ENCODE measurements around the gene SURF2.

The SURF2 gene

DNA sequence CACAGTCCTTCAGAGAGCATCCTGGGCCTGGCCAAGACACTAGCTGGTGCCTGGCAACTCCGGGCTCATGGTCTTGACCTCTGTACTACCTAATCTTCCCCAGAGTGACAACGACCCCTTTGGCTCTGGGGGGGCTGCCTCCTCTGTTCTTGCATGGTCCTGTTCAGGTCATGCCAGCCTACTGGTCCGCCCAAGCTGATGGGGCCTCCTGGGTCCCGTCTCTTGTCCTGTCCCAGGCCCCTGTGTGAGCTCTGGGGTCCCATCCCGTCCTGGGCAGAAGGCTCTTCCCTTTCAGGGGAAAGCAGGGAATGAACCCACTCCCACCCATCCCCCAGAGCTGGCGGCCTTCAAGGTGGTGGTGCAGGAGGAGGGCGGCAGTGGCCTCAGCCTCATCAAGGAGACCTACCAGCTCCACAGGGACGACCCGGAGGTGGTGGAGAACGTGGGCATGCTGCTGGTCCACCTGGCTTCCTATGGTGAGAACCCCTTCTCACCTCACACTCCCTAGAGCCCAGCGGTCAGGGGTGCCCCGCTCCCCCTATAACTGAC, 48.2 kb downstream of the SURF2 start:
- DNase-seq: no peak

DNA sequence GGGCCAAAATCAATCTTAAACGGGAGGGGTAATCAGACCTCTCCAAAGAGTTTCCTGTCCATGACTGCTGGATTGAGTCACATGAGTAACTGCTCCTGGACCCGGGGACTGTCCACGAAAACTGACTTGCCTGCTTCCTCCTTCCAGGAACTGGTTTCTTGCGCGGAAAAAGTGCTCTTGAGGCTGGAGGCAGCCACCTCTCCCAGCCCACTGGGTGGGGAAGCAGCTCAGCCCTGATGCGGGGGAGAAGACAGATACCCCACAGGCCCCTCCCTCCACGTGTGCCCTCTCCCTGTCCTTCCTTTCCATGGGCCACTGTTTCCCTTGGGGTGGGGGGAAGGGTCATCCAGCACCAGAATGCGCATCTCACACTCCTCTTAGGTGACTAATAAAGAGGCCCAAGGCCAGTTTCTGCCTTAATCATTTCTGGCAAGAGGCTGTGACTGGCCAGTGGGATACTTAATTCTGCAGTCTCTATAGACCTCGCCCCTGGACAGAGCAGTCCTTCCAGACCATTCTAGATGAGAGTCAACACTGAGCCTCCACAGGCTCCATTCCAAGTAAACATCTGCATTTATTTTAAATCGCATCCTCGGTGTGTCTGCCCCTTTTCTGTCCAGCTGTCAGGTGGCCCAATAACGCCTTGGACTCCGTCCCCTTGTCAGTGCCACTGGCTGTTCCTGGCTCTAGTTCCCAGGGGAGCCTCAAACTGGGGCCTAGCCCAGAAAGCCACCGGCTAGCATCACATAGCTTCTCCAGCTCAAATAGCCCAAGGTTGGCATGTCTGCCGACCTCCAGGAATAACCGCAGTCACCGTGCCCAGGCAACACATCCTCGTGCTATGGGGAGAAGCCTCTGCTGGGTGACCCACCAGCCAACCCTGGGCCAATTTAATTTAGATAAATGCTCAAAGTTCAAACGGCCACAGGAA, 49.4 kb downstream of the SURF2 start:
- DNase-seq: no peak

DNA sequence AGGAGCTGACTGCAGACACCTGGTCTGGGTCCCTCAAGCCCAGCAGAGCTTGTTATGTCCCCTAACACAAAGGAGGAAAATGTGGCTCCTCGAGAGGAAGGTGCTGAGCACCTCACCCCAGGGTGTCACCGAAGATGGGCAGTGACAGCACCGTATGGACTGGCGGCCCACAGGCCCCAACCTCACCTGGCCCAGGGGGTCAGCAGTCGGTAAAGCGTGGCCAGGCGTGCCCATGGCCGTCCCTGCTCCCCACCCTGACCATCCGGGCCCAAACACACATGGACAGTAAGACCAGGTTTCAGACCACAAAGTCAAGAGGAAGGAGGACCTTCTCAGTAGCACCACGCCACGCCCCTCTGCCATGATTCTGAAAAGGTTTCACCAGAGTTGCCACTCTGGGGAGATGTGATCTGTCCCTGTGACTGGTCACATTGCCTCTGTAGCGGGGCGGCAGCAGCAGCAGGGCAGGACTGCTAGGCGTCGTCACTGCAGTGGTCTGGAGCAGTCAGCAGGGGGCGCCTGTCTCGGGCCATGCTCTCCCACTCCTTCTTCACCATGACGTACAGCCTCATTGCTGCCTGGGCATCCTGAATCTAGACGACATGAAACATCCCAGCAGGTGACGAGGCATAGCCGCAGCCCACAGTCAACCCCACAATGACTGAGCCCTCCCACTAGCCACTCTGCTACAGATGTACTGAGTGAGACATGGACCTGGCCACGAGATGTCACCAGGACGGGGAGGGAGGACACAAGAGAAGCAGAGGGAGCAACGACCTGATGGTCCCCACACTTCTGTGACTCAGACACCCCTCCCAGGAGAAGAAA, 50.3 kb downstream of the SURF2 start:
- no peak for DNase-seq

DNA sequence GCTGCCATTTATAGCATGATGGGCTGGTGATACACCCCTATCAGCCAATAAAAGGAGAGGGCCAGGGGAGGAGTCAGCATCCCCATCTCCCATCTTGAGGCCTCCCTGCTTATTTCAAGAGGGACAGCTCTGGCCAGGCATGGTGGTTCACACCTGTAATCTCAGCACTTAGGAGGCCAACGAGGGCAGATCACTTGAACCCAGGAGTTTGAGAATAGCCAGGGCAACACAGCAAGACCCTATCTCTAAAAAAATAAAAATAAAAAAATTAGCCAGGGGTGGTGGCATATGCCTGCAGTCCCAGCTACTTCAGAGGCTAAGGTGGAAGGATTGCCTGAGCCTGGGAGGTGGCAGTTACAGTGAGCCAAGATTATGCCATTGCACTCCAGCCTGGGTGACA, 51.7 kb downstream of the SURF2 start:
- no peak for DNase-seq

All from NCI-H187 treated with DMSO at 0.1 percent for 48 hours (cell line).